ENCODE results near the gene TMEM212.
A peak's percentile ranks its signal among the peaks of the same experiment; 100 is the strongest.
"Not testable (repeated sequence)": the region's sequence is repeated elsewhere in the genome, so short reads cannot be mapped to it uniquely, and the experiment has no call there.

Gene TMEM212

GRCh38 chr3:171807806-171808205, 35.3 kb upstream of the TMEM212 start:
- H3K36me3 ChIP-seq (ENCODE audit: insufficient read depth, low read length): no peaks in the 10 kb centered on the region
- H3K27me3 ChIP-seq (ENCODE audit: insufficient read depth, low read length): peaks cover 11% of the 10 kb centered on the region
- no peaks in the 10 kb centered on the region for H3K9me3 ChIP-seq (ENCODE audit: low read length)
- no peak overlapping the region for H3K4me3 ChIP-seq (ENCODE audit: low read length)
- no peak overlapping the region for H2AFZ ChIP-seq (ENCODE audit: low read depth, low read length)
- H3K4me1 ChIP-seq (ENCODE audit: insufficient read depth, low read length): peaks cover 16% of the 10 kb centered on the region

DNA sequence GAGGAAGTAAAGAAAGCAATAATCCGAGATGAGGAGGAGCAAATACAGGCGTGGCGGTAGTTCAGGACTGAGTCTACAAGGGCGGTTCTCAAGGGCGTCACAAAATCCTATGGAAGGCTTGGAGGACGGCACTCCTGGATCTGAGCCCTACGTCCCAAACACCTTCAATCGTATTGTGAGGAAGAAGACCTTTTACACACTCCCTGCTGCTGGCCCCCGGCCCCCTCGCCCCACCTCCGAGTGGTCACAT, 33.6 kb upstream of the TMEM212 start:
- Histone ChIP-seq H3K4me1 (ENCODE audit: insufficient read depth, low read length) (peaks cover 10% of the 10 kb centered on the region), H2AFZ (ENCODE audit: low read depth, low read length) (peak overlapping the region; percentile 64), H3K4me3 (ENCODE audit: low read length) (peak overlapping the region; percentile 61), H3K9me3 (ENCODE audit: low read length) (no peaks in the 10 kb centered on the region), H3K27me3 (ENCODE audit: insufficient read depth, low read length) (peaks cover 11% of the 10 kb centered on the region), H3K36me3 (ENCODE audit: insufficient read depth, low read length) (no peaks in the 10 kb centered on the region)

GRCh38 chr3:171809861-171810628, 33.1 kb upstream of the TMEM212 start, which contains the start of gene PLD1:
TSS of gene PLD1 (minus strand) at chr3:171810483. CDS start at chr3:171738051, 72,432 bp downstream.
- Histone ChIP-seq H2AFZ (ENCODE audit: low read depth, low read length) (peak within 1 kb of the TSS; percentile 64), H3K4me1 (ENCODE audit: insufficient read depth, low read length) (peaks cover 9% of the 10 kb centered on the region), H3K9me3 (ENCODE audit: low read length) (no peaks in the 10 kb centered on the region), H3K27me3 (ENCODE audit: insufficient read depth, low read length) (peaks cover 11% of the 10 kb centered on the region), H3K36me3 (ENCODE audit: insufficient read depth, low read length) (no peaks in the 10 kb centered on the region), H3K4me3 (ENCODE audit: low read length) (peak within 1 kb of the TSS; percentile 61)

DNA sequence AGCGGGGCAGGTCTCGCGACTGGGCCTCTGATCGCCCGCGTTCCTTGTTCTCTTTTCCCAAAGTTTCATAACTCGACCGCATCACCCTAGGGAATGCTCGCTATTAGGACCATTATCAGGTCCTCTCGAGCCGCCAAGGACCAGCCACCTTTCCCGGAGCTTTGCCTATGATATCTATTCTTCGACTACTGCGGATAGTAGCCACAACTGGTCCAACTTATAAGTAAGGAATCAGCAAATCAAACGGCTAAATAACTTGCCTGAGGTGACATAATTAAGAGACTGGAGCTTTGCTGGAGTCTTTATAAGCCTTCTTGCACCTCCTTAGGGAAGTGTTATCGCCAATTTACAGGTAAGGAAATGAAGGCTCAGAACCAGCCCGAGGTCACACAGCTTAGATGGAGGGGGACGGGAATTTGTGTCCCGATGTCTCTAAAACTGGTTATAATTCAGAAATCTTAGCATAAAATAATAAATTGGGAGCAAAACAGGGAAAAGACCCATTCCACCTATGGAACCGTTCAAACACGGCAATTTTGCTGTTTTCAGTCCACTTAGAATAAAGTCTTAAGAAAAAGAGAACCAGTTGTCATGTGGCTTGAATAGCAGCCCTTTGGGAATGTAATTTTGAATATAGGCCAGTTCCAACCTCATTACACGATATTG, 32.4 kb upstream of the TMEM212 start:
- Histone ChIP-seq H3K9me3 (ENCODE audit: low read length) (no peaks in the 10 kb centered on the region), H2AFZ (ENCODE audit: low read depth, low read length) (peak overlapping the region; percentile 64), H3K4me1 (ENCODE audit: insufficient read depth, low read length) (peaks cover 9% of the 10 kb centered on the region), H3K36me3 (ENCODE audit: insufficient read depth, low read length) (no peaks in the 10 kb centered on the region), H3K4me3 (ENCODE audit: low read length) (peak overlapping the region; percentile 61), H3K27me3 (ENCODE audit: insufficient read depth, low read length) (peaks cover 11% of the 10 kb centered on the region)

DNA sequence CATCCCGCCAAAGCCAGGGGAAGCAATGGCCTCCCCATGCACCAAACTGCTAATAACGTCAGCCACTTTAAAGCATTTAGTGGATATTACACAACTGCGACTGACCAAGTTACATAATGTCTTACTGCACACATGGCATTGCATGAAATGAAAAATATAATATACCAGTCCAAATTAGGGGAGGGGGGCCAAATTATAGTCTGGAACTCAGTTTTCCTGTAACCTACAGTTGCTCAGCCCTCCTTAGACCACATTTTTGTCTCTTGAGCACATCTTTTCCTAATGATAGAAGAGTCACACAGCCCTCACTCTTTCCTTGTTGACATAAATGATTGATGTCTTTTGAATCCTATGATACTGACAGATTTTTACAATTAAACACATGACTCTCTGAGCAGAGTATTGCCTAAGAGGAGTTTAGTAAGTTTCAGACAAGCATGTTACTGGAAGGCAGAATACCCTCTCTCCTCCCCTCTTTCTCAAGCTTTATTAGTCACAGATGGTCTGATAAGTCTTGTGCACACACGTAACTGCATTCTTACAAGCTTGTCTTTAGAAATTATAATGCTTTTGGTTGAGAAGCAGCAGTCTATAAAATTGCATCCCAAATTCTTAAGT, 31.7 kb upstream of the TMEM212 start:
- Histone ChIP-seq H2AFZ (ENCODE audit: low read depth, low read length) (no peak overlapping the region), H3K4me1 (ENCODE audit: insufficient read depth, low read length) (peaks cover 9% of the 10 kb centered on the region), H3K36me3 (ENCODE audit: insufficient read depth, low read length) (no peaks in the 10 kb centered on the region), H3K9me3 (ENCODE audit: low read length) (no peaks in the 10 kb centered on the region), H3K27me3 (ENCODE audit: insufficient read depth, low read length) (peaks cover 11% of the 10 kb centered on the region), H3K4me3 (ENCODE audit: low read length) (no peak overlapping the region)

- H3K27me3 ChIP-seq (ENCODE audit: insufficient read depth, low read length): peaks cover 11% of the 10 kb centered on the region
- H2AFZ ChIP-seq (ENCODE audit: low read depth, low read length): no peak overlapping the region
- H3K36me3 ChIP-seq (ENCODE audit: insufficient read depth, low read length): no peaks in the 10 kb centered on the region
- peaks cover 9% of the 10 kb centered on the region for H3K4me1 ChIP-seq (ENCODE audit: insufficient read depth, low read length)
- H3K4me3 ChIP-seq (ENCODE audit: low read length): no peak overlapping the region
- no peaks in the 10 kb centered on the region for H3K9me3 ChIP-seq (ENCODE audit: low read length)
Measured at GRCh38 chr3:171811913-171812335, 31.2 kb upstream of the TMEM212 start.

- peaks cover 11% of the 10 kb centered on the region for H3K27me3 ChIP-seq (ENCODE audit: insufficient read depth, low read length)
- H2AFZ ChIP-seq (ENCODE audit: low read depth, low read length): no peak overlapping the region
- peaks cover 9% of the 10 kb centered on the region for H3K4me1 ChIP-seq (ENCODE audit: insufficient read depth, low read length)
- no peak overlapping the region for H3K4me3 ChIP-seq (ENCODE audit: low read length)
- no peaks in the 10 kb centered on the region for H3K36me3 ChIP-seq (ENCODE audit: insufficient read depth, low read length)
- H3K9me3 ChIP-seq (ENCODE audit: low read length): peaks cover 2% of the 10 kb centered on the region
Measured at GRCh38 chr3:171812811-171813210, 30.3 kb upstream of the TMEM212 start.

DNA sequence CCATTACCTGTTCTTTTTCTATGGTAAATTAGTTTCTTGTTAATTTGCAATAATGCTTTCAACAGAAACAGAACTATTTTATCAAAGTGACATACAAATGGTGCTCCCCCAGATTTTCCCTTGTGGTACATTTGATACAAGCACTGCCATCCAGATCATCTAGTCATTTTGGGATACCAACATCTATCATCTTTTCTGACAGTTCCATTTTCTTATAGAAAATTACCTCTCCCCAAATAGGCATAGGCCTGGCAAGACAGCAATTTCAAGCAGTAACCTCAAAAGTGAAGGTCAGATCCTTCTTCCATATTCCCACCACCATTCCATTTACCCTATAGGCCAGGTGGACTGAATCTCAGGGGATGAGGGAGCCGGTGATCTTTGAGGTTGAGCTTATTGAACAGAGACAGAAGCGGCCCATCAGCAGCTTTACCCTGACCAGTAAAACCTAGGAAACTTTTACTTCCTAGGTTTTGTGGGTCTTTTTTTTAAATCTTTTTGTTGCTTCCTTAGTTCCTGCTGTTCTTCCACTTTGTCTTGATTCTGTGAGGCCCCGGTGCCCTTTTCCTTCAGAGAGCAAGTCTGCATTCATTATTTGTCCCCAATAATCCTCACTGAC, 29.8 kb upstream of the TMEM212 start:
- no peaks in the 10 kb centered on the region for H3K36me3 ChIP-seq (ENCODE audit: insufficient read depth, low read length)
- H2AFZ ChIP-seq (ENCODE audit: low read depth, low read length): no peak overlapping the region
- peaks cover 2% of the 10 kb centered on the region for H3K9me3 ChIP-seq (ENCODE audit: low read length)
- peaks cover 9% of the 10 kb centered on the region for H3K4me1 ChIP-seq (ENCODE audit: insufficient read depth, low read length)
- H3K27me3 ChIP-seq (ENCODE audit: insufficient read depth, low read length): peaks cover 11% of the 10 kb centered on the region
- H3K4me3 ChIP-seq (ENCODE audit: low read length): no peak overlapping the region

DNA sequence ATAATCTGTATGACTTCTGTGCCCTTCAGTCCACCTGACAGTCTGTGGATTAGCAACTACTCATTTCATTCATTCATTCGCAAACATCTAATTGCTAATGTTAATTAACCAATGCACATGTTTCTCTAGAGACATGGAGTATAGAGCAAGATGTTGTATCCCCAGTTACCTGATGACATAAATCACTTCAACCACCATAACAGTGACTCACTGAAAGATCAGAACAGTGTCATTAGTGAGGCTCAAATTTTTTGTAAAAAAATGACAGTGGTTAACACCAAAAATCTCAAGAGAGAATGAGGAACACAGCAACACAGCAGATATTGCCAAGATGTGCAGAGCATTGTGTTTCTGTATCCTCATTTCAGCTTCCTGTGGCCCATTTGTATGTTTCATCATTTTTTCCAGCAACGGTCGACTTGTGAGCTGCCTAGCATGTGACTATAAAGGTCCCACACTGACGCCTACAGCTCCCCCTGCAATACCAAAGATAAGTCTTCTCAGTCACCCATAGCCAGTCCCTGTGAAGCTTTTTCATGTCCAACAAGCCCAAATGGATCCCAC, 29.2 kb upstream of the TMEM212 start:
- H3K27me3 ChIP-seq (ENCODE audit: insufficient read depth, low read length): peaks cover 11% of the 10 kb centered on the region
- peaks cover 2% of the 10 kb centered on the region for H3K9me3 ChIP-seq (ENCODE audit: low read length)
- H3K36me3 ChIP-seq (ENCODE audit: insufficient read depth, low read length): no peaks in the 10 kb centered on the region
- H2AFZ ChIP-seq (ENCODE audit: low read depth, low read length): no peak overlapping the region
- H3K4me3 ChIP-seq (ENCODE audit: low read length): no peak overlapping the region
- peaks cover 9% of the 10 kb centered on the region for H3K4me1 ChIP-seq (ENCODE audit: insufficient read depth, low read length)

GRCh38 chr3:171814662-171815061, 28.5 kb upstream of the TMEM212 start:
- H3K9me3 ChIP-seq (ENCODE audit: low read length); H3K4me1 ChIP-seq (ENCODE audit: insufficient read depth, low read length); H3K4me3 ChIP-seq (ENCODE audit: low read length); H3K36me3 ChIP-seq (ENCODE audit: insufficient read depth, low read length); H2AFZ ChIP-seq (ENCODE audit: low read depth, low read length): not testable (repeated sequence)
- peaks cover 11% of the 10 kb centered on the region for H3K27me3 ChIP-seq (ENCODE audit: insufficient read depth, low read length)

DNA sequence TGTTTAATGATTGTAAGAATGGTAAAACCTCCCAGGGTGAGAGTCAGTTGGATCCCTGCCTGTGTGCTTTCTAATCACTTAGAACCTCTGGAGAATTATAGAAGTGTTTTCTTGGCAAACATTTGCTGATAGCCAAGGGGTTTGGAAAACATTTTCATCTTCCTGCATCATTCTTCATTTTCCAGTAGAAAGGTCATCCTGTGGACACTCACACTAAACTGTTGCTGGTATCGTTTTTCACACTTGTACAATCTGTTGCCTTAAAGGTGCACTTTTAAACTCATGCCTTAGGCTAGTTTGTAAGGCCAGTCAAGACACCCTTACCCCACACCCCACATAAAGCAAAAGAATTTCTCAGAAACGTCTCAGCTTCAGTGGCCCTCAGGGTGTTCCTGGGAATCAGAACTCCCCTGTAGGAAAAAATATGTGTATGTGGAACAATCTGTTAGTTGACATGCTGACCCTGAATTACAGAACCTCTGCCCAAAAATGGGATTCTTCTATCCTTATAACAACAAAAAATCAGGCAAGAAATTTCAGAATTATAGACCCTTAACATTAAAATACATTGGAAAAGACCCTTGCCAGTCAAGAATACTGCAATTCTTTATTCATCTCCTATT, 27.1 kb upstream of the TMEM212 start:
- no peaks in the 10 kb centered on the region for H3K4me1 ChIP-seq (ENCODE audit: insufficient read depth, low read length)
- H3K27me3 ChIP-seq (ENCODE audit: insufficient read depth, low read length): peaks cover 4% of the 10 kb centered on the region
- H3K9me3 ChIP-seq (ENCODE audit: low read length): peaks cover 2% of the 10 kb centered on the region
- no peak overlapping the region for H3K4me3 ChIP-seq (ENCODE audit: low read length)
- H3K36me3 ChIP-seq (ENCODE audit: insufficient read depth, low read length): no peaks in the 10 kb centered on the region
- no peak overlapping the region for H2AFZ ChIP-seq (ENCODE audit: low read depth, low read length)

DNA sequence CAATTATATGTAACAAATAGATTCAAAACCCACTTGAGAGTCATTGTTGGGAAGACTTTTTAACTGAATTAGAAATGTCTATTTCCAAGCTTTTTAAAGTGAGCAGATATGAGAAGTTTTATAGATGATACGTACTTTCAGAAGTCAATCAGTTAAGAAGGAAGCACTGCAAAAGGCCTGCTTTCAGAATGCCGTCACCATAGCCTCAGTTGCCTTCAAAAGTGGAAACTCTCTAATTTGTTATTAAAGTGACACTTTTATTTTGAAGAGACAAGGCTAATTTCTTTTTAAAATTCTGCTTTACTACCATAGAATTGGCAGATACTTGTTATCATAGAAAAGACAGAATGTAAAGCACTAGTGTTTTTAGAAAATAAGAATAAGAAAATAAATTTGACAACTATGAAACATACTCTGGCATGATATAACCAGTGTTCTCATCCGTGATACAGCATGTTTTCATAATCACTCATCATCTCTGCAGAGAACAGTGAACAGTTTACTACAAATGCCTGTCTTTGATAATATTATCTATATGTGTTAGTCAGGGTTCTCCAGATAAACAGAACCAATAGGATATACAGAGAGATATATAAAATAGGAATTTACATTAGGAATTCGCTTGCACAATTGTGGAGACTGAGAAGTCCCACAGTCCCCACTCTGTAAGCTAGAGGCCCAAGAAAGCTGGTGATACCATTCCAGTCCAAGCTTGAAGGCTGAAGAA, 25.9 kb upstream of the TMEM212 start:
- H3K27me3 ChIP-seq (ENCODE audit: insufficient read depth, low read length): no peaks in the 10 kb centered on the region
- no peak overlapping the region for H2AFZ ChIP-seq (ENCODE audit: low read depth, low read length)
- H3K9me3 ChIP-seq (ENCODE audit: low read length): peaks cover 2% of the 10 kb centered on the region
- H3K4me1 ChIP-seq (ENCODE audit: insufficient read depth, low read length): no peaks in the 10 kb centered on the region
- H3K4me3 ChIP-seq (ENCODE audit: low read length): no peak overlapping the region
- H3K36me3 ChIP-seq (ENCODE audit: insufficient read depth, low read length): no peaks in the 10 kb centered on the region

Data from neuron (in vitro differentiated cells).